Measurements from ENCODE around the gene CUTA.

Gene CUTA

GRCh38 chr6:33438978-33439594 is 21.2 kb upstream of the CUTA start:
- no peak for DNase-seq

GRCh38 chr6:33437666-33438065 is 19.8 kb upstream of the CUTA start:
- no peak for DNase-seq

- DNase-seq = no peak
These were observed 17.1 kb upstream of the CUTA start for GRCh38 chr6:33434961-33435360.

DNA sequence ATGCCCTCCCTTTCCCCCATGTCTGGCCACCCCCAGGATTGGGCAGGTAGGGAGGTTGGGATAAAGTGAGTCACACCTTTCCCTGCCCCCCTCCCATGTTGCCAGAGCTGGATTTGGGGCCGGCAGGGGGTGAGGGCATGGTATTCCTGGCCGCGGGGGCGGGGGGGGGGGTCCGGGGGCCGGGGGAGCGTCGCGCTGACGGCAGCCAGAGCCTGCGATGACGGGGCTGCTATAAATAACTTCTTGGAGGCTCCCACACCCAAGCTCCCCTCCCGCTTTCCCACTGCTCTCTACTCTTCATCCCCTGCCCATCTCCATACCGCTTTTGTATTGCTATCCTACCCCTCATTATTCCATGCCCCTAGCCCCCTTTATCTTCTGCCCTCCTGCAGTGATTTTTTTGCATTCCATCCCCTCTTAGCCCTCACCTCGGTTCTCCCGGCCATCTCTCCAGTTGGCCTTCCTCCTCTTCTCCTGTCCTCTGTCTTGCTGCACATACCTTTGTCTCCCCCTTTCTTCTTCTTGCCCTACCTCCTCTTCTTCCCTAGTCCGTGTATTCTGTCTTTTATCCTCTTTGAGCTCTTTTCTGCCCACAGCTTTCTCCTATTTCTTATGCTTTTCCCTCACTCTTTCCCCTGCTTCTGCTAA is 15.8 kb upstream of the CUTA start:
- no peak for DNase-seq

DNA sequence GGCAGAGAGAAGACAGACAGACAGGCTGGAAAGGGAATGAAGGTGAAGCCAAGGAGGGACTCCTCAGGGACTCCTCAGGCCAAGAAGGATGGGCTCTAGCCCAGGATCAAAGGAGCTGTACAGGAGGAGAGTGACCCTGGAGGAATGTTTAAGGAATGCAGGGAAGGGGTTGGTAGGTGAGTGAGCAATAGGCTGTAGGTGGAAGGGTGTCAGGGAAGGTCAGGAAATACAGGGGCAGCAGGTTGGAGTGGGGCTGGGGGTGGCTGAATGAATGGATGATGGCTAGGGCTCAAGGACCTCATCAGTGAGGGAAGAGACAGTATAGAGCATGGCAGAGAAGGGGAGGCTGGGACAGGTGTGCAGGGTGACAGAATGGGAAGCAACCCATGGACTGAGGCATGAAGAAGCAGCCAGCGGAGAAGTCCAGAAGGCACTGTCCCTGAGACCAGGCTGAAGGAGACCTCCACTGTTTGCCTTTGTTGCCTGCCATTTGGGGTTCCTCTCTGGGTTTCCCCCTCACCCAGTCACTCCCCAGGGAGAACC is 15.2 kb upstream of the CUTA start:
- no peak for DNase-seq

GRCh38 chr6:33432546-33432945 is 14.6 kb upstream of the CUTA start:
- no peak for DNase-seq

- DNase-seq = no peak
These were observed 14.1 kb upstream of the CUTA start for GRCh38 chr6:33431880-33432541.

GRCh38 chr6:33430991-33431879 is 13.3 kb upstream of the CUTA start:
- DNase-seq = peak; percentile 87

- no peak for DNase-seq
These were observed 12.4 kb upstream of the CUTA start for GRCh38 chr6:33430334-33430733.

DNA sequence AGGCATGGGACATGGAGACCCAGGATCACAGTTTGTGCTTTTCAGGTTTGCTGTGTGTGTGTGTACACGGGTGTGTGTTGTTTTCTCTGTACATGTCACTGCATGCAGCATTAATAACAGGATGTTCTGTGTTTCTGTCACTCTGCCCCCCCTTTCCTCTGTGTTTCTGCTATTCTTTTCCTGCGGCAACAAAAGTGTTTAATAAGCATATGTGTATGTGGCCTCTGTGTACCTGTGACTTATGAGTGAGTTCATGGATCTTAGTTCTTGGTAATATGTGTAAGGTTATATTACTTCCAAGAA is 11.8 kb upstream of the CUTA start:
- no peak for DNase-seq

- no peak for DNase-seq
These were observed 11.3 kb upstream of the CUTA start for GRCh38 chr6:33428966-33429749.

DNA sequence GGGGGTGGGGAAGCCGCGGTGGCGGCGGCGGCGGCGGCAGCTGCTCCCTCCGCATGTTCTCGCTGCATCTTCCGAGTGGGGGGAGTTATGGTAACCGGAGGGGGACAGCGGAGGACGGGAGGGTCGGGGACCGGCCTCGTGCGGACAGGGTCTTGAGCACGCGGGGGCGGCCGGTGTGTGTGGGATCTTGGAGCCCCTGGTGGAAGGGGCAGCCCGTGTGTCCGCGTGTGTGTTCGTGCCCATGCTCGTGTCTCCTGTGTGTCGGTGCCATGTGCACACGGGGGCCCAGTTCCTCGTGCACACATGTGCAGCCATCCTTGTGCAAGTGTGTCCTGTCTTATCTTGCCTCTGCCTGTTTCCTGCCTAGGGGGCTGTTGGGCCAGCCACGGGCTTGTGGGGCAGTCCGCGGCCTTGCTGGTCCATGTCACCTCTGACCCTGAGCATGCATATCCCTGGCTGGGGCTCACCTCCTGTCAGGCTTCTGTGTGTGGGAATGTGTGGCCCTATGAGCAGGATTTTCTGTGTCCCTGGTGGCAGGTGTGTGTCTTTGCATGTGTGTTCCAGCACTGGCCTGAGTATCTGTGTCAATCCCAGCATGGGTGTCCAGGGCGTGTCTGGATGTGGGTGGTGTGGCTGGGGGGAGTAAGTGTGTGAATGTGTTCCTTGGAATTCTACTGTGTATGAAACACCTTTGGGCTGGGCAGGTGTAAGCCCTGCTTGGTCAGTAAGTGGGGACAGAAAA is 10.5 kb upstream of the CUTA start:
- DNase-seq = peak; percentile 70

DNA sequence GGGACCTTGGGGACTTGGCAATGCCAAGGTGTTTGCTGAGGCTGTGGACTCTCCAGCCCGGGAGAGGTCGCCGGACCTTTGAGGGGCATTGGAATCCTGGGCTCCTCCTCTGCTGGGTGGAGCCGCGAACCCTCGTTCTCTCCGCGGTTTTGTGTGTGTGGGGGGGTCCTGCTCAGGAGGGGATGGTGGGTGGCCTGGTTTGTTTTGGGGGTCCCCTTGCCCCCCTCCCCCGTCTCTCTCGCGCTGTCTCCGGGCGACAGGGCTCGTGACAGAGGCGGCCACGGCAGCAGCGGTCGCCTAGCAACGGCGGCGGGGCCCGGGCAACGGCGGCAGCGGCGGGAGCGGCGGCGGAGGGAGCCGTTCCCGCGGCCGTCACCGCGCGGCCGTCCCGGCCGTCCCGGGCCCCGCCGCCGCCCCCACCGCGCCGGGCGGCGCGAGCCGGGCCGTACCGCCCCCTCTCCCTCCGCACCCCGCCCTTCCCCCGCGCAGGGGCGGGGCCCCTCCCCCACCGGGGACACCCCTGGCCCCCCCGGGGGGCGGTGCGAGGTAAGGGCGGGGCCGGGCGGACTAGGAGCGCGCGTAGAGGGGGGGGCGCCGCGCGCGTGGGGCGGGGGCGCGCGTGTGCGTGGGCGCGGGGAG is 9.8 kb upstream of the CUTA start:
- DNase-seq = peak; percentile 80

GRCh38 chr6:33426590-33427511 is 8.9 kb upstream of the CUTA start:
- DNase-seq = peak; percentile 57

DNA sequence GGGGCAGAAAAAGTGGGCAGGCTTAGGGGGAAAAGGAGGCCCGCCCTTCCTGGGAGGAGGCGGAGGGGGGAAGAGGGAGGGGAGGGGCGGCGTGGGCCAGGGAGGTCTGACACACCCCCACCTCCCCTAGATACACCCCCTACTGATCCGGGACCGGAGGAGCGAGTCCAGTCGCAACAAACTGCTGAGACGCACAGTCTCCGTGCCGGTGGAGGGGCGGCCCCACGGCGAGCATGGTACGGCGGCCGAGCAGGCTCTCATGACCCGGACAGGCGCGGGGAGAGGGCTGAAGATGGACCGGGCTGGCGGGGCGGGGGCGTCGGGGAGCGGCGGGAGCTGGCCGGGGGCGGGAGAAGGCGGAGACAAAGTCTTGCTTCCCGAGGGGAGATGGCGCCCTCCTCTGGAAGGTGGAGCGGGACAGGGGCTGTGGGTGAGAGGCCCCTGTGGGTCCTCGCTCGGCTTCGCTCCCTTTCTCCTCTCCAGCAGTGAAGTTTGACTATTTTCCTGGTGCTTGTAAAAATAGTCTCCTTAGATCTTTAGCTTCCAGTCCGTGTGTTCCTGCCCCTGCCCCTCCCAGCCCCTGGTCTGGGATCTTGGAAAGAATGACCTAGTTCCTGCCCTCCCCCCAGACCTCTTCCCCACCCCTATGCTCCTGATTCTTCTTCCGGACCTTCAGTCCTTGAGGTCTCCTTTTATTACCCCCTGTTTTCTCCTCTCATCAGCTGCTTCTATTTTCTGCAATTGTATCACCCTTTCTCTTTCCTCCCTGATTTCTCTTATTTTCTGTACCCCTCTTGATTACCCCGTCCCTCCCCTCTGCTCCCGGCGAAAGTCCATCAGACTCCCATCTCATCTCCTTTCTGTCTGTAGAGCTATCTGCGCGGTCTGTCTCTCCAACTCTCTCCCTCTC is 8.0 kb upstream of the CUTA start:
- DNase-seq = peak; percentile 90

- no peak for DNase-seq
These were observed 7.2 kb upstream of the CUTA start for GRCh38 chr6:33424855-33425667.

- no peak for DNase-seq
These were observed 5.9 kb upstream of the CUTA start for GRCh38 chr6:33423777-33424176.

DNA sequence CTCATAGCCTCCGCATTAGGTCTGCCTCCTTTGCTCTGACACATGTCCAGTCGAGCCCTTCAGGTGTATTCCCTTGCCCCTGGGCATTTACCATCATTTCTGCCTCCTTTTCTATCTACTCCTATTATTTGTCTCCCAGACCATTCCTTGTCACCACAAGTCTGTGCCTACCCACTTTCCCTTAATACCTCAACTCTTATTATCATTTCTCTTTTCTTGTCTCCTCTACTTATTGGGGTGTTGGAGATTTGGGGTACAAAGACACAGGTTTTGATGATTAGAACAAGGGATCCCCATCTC is 3.4 kb upstream of the CUTA start:
- no peak for DNase-seq

All from activated CD8-positive, alpha-beta memory T cell treated with anti-CD3 and anti-CD28 coated beads, Interleukin-2, amount 50 U/mL, for 48 hours (primary cell).